HEK293 (cell line): Measurements from ENCODE around the gene MMP28.

Experiments used
- CTCF ChIP-seq: fragments of 450-650 bp; formaldehyde crosslinking; IDR thresholded peaks from 2 replicates; pipeline ENCODE4 v1.5.1; 2016; ENCODE audit warnings: missing biosample characterization, missing genetic modification characterization
- KLF9 ChIP-seq: fragments of 450-650 bp; formaldehyde crosslinking; IDR thresholded peaks from 2 replicates; pipeline ENCODE4 v1.5.1; 2016; ENCODE audit warnings: missing biosample characterization, missing genetic modification characterization, low read depth
- PRDM10 ChIP-seq: fragments of 450-650 bp; formaldehyde crosslinking; IDR thresholded peaks from 2 replicates; pipeline ENCODE4 v1.5.1; 2016; ENCODE audit warnings: missing biosample characterization, missing genetic modification characterization
- REPIN1 ChIP-seq: fragments of 450-650 bp; formaldehyde crosslinking; IDR thresholded peaks from 2 replicates; pipeline ENCODE4 v1.5.1; 2017; ENCODE audit warnings: missing biosample characterization, missing genetic modification characterization, low read depth
- TCF7L2 ChIP-seq: IDR thresholded peaks from 2 replicates; pipeline ENCODE4 v1.6.1; 2011; ENCODE audit warnings: low read depth, mild to moderate bottlenecking, inconsistent platforms, low read length, moderate library complexity, borderline replicate concordance
- ZBTB11 ChIP-seq: fragments of 450-650 bp; formaldehyde crosslinking; conservative IDR thresholded peaks from 2 replicates; pipeline ENCODE4 v1.5.1; 2016; ENCODE audit warnings: low read depth, missing biosample characterization, missing genetic modification characterization
- ZBTB21 ChIP-seq: fragments of 450-650 bp; formaldehyde crosslinking; IDR thresholded peaks from 2 replicates; pipeline ENCODE4 v1.5.1; 2017; ENCODE audit warnings: missing biosample characterization, missing genetic modification characterization
- ZNF133 ChIP-seq: fragments of 450-650 bp; formaldehyde crosslinking; IDR thresholded peaks from 2 replicates; pipeline ENCODE4 v1.5.1; 2016; ENCODE audit warnings: missing biosample characterization, missing genetic modification characterization
- ZNF174 ChIP-seq: fragments of 450-650 bp; formaldehyde crosslinking; IDR thresholded peaks from 2 replicates; pipeline ENCODE4 v1.5.0; 2017; ENCODE audit warnings: missing biosample characterization, mild to moderate bottlenecking, missing genetic modification characterization
- ZNF18 ChIP-seq: fragments of 450-650 bp; formaldehyde crosslinking; IDR thresholded peaks from 2 replicates; pipeline ENCODE4 v1.5.1; 2016; ENCODE audit warnings: missing biosample characterization, missing genetic modification characterization
- ZNF426 ChIP-seq: fragments of 450-650 bp; formaldehyde crosslinking; IDR thresholded peaks from 2 replicates; pipeline ENCODE4 v1.5.1; 2017; ENCODE audit warnings: missing biosample characterization, missing genetic modification characterization, mild to moderate bottlenecking, inconsistent platforms, moderate library complexity
- ZNF48 ChIP-seq: fragments of 450-650 bp; formaldehyde crosslinking; IDR thresholded peaks from 2 replicates; pipeline ENCODE4 v1.5.1; 2016; ENCODE audit warnings: missing biosample characterization, missing genetic modification characterization

GRCh38 chr17:35801583-35802224 lies 6.3 kb upstream of the MMP28 start:
- TF ChIP-seq ZNF174 (tag by site-specific recombination) = no peak
- TF ChIP-seq CTCF = no peak
- no peak for TF ChIP-seq ZBTB11
- TF ChIP-seq ZNF133 (tag by site-specific recombination) = no peak
- no peak for TF ChIP-seq ZNF426
- no peak for TF ChIP-seq PRDM10
- no peak for TF ChIP-seq ZBTB21
- TF ChIP-seq TCF7L2 = no peak
- TF ChIP-seq ZNF18 (tag by site-specific recombination) = no peak
- TF ChIP-seq REPIN1 (tag by site-specific recombination) = no peak
- TF ChIP-seq KLF9 = no peak
- TF ChIP-seq ZNF48 (tag by site-specific recombination) = no peak
